BE2C (cell line): Measurements from ENCODE around the gene BORCS6.
A peak's percentile ranks its signal among the peaks of the same experiment; 100 is the strongest.

ENCODE experiments used
- DNase-seq: peaks from one replicate; pipeline ENCODE4 v3.0.0-alpha.2; 2020
- H3K27me3 ChIP-seq: fragments of 250-450 bp; sonication (Bioruptor Pico); 2 replicates; pipeline ENCODE4 v1.5.1; 2020; ENCODE audit warnings: mild to moderate bottlenecking
- H3K36me3 ChIP-seq: fragments of 250-450 bp; sonication (Bioruptor Pico); 2 replicates; pipeline ENCODE4 v1.5.1; 2020; ENCODE audit warnings: mild to moderate bottlenecking
- H3K4me1 ChIP-seq: fragments of 250-450 bp; sonication (Bioruptor Pico); 2 replicates; pipeline ENCODE4 v1.5.1; 2020
- H3K4me3 ChIP-seq: 2 replicates; pipeline ENCODE4 v1.5.1; 2011; ENCODE audit warnings: low read depth, low read length
- H3K9me3 ChIP-seq: fragments of 250-450 bp; sonication (Bioruptor Pico); 2 replicates; pipeline ENCODE4 v1.5.1; 2020
- TF ChIP-seq, protein P1 (sequence below): IDR thresholded peaks from 2 replicates; pipeline ENCODE4 v1.5.1; 2012; ENCODE audit warnings: mild to moderate bottlenecking, low read depth, low read length

BORCS6 gene

GRCh38 chr17:8153525-8153956 lies 36.4 kb downstream of the BORCS6 start:
- TF ChIP-seq, protein P1, sequence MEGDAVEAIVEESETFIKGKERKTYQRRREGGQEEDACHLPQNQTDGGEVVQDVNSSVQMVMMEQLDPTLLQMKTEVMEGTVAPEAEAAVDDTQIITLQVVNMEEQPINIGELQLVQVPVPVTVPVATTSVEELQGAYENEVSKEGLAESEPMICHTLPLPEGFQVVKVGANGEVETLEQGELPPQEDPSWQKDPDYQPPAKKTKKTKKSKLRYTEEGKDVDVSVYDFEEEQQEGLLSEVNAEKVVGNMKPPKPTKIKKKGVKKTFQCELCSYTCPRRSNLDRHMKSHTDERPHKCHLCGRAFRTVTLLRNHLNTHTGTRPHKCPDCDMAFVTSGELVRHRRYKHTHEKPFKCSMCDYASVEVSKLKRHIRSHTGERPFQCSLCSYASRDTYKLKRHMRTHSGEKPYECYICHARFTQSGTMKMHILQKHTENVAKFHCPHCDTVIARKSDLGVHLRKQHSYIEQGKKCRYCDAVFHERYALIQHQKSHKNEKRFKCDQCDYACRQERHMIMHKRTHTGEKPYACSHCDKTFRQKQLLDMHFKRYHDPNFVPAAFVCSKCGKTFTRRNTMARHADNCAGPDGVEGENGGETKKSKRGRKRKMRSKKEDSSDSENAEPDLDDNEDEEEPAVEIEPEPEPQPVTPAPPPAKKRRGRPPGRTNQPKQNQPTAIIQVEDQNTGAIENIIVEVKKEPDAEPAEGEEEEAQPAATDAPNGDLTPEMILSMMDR = no peak
- Histone ChIP-seq H3K36me3 (peaks cover 11% of the 10 kb centered on the region), H3K4me1 (peaks cover 9% of the 10 kb centered on the region; the same call in 1 of the 2 replicates), H3K4me3 (no peak overlapping the region), H3K27me3 (no peaks in the 10 kb centered on the region), H3K9me3 (no peaks in the 10 kb centered on the region)
- no peak for DNase-seq

DNA sequence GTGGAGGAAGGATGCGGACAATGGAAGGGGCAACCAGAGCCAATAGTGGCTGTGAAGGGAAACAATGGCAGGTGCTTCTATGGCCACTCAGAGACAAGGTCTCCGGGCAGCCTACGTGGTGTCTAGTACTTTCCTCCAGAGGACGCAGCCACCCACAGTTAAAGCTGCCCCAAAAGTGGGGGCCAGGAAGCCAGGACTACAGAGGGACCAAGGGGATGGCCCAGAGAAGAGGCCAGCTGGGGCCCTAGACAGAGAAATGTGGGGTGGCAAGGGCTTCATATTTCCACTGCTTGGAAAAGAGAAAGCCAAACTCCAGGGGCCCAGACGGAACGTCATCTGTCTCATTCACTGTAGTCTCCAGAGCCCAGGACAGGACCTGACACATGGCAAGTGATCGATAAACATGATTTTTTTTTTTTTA lies 36.9 kb downstream of the BORCS6 start:
- peaks cover 9% of the 10 kb centered on the region; the same call in 1 of the 2 replicates for H3K4me1 ChIP-seq
- peaks cover 15% of the 10 kb centered on the region for H3K36me3 ChIP-seq
- DNase-seq = no peak
- H3K9me3 ChIP-seq = no peaks in the 10 kb centered on the region
- TF ChIP-seq, protein P1 = no peak
- no peak overlapping the region for H3K4me3 ChIP-seq
- H3K27me3 ChIP-seq = no peaks in the 10 kb centered on the region

DNA sequence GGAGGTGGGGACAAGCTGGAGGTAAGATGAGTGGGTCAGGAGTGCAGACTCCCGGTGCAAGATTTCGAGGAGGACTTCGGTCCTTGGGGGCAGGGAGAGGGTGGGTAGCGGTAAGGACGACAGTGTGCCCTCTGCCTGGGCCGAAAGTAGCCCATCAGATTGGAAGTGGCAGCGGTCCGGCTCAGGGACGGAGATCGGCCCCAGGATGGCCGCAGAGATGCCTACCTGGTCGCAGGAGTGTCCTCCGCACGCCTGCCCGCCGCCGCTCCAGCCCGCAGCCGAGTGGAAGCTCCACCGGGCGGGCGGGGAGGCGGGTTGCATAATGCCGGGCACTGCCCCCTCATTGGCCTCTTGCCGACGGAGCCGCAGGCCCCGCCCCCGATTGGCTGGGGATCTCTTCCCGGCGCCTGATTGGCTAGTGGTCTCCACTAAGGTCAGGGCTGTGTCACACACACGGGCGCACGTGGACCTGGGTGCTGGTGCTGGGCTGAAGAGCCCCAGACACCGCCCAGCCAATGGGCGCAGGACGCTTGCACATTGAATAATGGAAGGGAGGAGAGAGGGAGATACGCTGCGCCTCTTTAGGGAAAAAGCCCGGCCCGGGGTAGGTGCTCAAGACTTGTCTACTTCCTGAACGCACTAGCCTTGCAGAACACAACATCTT lies 37.7 kb downstream of the BORCS6 start, which contains the start of gene PER1:
Gene PER1, minus strand, starts transcription at position 293 of the 664 bp plus-strand sequence. CDS start 1,698 bp downstream, outside the sequence.
- Histone ChIP-seq H3K9me3 (no peaks in the 10 kb centered on the region), H3K27me3 (no peaks in the 10 kb centered on the region), H3K4me3 (peak within 1 kb of the TSS; percentile 66), H3K4me1 (peaks cover 9% of the 10 kb centered on the region; the same call in 1 of the 2 replicates), H3K36me3 (peaks cover 17% of the 10 kb centered on the region)
- TF ChIP-seq, protein P1 = no peak
- DNase-seq = peak; percentile 95

GRCh38 chr17:8151641-8152111 lies 38.3 kb downstream of the BORCS6 start:
- TF ChIP-seq, protein P1 = no peak
- Histone ChIP-seq H3K4me1 (peaks cover 9% of the 10 kb centered on the region; the same call in 1 of the 2 replicates), H3K27me3 (no peaks in the 10 kb centered on the region), H3K36me3 (peaks cover 21% of the 10 kb centered on the region), H3K9me3 (no peaks in the 10 kb centered on the region), H3K4me3 (peak overlapping the region; percentile 66)
- no peak for DNase-seq

GRCh38 chr17:8151120-8151640 lies 38.8 kb downstream of the BORCS6 start:
- no peaks in the 10 kb centered on the region for H3K9me3 ChIP-seq
- peak overlapping the region; percentile 66 for H3K4me3 ChIP-seq
- no peaks in the 10 kb centered on the region for H3K27me3 ChIP-seq
- H3K4me1 ChIP-seq = peaks cover 9% of the 10 kb centered on the region; the same call in 1 of the 2 replicates
- TF ChIP-seq, protein P1 = no peak
- DNase-seq = peak; percentile 80
- H3K36me3 ChIP-seq = peaks cover 21% of the 10 kb centered on the region
